H1 (cell line): Measurements from ENCODE around the gene CUTC.

Source experiments
- CREB1 ChIP-seq: IDR thresholded peaks from 2 replicates; pipeline ENCODE4 v1.6.1; 2012; ENCODE audit warnings: inconsistent platforms
- CTCF ChIP-seq, 3 experiments: IDR thresholded peaks; 1 replicate in 2 of 3; 2 replicates in 1 of 3; pipeline versions ENCODE4 v1.5.1 to v1.6.1; 2011; ENCODE audit warnings: low read length in 3 of 3, mild to moderate bottlenecking in 3 of 3, inconsistent platforms in 2 of 3, low read depth in 1 of 3, moderate library complexity in 1 of 3; ENCODE audit not compliant: insufficient read depth in 1 of 3; ENCODE audit errors: control extremely low read depth in 1 of 3
- EGR1 ChIP-seq: IDR thresholded peaks from 2 replicates; pipeline ENCODE4 v1.6.1; 2011; ENCODE audit warnings: low read depth, low read length, borderline replicate concordance
- EZH2 ChIP-seq: fragments of 200-600 bp; sonication (generic); IDR thresholded peaks from 2 replicates; pipeline ENCODE4 v1.7.1; 2012; ENCODE audit warnings: low read depth, mild to moderate bottlenecking, moderate library complexity, low read length, inconsistent platforms; ENCODE audit not compliant: severe bottlenecking
- SP2 ChIP-seq: IDR thresholded peaks from 2 replicates; pipeline ENCODE4 v1.6.1; 2012; ENCODE audit warnings: mild to moderate bottlenecking, low read length, inconsistent platforms
- YY1 ChIP-seq: IDR thresholded peaks from 2 replicates; pipeline ENCODE4 v1.6.1; 2011; ENCODE audit warnings: low read depth, mild to moderate bottlenecking, low read length

DNA sequence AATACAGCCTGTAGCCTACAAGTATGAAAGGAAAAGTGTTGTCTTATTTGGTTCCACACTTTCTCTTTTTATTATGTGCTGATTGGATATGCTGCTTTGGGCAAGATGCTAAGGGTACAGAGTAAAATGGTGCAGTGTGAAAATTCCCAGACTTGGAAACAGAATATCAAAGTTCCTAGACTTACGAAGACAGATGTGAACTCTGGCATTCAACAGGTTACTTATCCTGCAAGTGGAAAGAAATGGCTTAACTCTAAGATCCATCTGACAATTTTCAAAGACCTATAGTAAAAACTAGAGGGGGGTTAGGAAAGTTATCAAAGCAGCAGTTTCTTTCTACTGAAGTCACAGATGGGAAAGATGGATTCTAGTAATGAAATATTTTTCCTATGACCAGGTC, 24.1 kb downstream of the CUTC start:
- TF ChIP-seq CTCF (IDR thresholded peaks at IDR 0.05; ENCODE audit: control extremely low read depth in 1 of 3, insufficient read depth in 1 of 3, low read depth in 1 of 3, low read length in 3 of 3) (no peak), YY1 (no peak), EZH2 (no peak), CREB1 (no peak), EGR1 (no peak), SP2 (no peak)
